D721Med (cell line): ENCODE data around the gene ZNF598.

Source experiments
- DNase-seq: peaks from one replicate; pipeline ENCODE4 v3.0.0; 2011; ENCODE audit warnings: low spot score; ENCODE audit not compliant: insufficient read length
- FAIRE-seq: peaks from 2 replicates; lab custom pipeline; 2011; peaks lifted over from hg19 to GRCh38; lab: Jason Lieb, UNC
- TF ChIP-seq, protein P1 (sequence below): IDR thresholded peaks from 2 replicates; pipeline ENCODE4 v1.5.1; 2012; ENCODE audit warnings: mild to moderate bottlenecking, control low read depth; ENCODE audit not compliant: insufficient read depth; ENCODE audit errors: missing control alignments

The ZNF598 gene

DNA sequence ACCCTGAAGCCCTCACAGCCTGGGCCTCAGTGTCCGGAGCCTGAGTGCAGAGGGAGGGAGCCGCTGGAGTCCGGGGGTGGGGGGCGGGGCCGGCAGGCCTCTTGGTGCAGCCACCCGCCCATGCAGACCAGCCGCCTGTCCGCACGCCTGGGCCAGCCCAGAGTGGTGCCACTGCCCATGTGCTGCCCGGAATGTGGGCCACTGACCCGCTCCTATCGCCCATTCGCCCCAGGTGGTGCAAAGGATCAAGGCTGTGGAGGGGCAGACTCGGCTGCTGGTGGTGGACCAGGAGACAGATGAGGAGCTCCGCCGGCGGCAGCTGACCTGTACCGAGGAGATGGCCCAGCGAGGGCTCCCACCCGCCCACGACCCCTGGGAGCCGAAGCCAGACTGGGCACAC lies 19.7 kb upstream of the ZNF598 start:
- FAIRE-seq (no peak), DNase-seq (no peak)
- TF ChIP-seq, protein P1, sequence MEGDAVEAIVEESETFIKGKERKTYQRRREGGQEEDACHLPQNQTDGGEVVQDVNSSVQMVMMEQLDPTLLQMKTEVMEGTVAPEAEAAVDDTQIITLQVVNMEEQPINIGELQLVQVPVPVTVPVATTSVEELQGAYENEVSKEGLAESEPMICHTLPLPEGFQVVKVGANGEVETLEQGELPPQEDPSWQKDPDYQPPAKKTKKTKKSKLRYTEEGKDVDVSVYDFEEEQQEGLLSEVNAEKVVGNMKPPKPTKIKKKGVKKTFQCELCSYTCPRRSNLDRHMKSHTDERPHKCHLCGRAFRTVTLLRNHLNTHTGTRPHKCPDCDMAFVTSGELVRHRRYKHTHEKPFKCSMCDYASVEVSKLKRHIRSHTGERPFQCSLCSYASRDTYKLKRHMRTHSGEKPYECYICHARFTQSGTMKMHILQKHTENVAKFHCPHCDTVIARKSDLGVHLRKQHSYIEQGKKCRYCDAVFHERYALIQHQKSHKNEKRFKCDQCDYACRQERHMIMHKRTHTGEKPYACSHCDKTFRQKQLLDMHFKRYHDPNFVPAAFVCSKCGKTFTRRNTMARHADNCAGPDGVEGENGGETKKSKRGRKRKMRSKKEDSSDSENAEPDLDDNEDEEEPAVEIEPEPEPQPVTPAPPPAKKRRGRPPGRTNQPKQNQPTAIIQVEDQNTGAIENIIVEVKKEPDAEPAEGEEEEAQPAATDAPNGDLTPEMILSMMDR, result no peak

DNA sequence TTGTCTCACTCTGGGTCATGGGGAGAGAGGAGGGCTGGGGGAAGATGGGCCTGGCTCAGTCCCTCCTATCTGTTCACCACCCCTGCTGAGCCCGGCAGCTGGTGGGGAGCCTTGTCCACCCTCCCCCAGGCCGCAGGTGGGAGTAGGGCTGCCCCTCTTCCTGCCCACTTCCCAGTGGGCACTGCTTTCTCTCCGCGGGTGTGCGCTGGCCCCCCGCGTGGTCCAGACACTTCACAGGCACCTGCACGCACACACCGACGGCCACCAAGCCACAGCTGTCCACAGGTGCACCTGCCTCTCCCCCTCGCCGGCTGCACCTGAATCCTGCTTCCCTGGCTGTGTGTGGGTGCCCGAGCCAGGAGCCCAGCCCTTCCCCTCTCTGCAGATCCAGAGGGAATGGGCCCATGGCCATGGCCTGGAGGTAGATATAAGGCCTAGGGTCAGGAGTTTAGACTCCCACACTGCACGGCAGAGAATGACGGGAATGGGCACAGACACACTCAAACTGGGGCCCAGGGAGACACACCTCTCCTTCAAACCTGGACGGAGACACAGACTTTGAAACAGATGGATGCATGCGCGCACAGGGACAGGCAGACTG lies 19.1 kb upstream of the ZNF598 start:
- TF ChIP-seq, protein P1, result no peak
- DNase-seq (no peak), FAIRE-seq (no peak)

DNA sequence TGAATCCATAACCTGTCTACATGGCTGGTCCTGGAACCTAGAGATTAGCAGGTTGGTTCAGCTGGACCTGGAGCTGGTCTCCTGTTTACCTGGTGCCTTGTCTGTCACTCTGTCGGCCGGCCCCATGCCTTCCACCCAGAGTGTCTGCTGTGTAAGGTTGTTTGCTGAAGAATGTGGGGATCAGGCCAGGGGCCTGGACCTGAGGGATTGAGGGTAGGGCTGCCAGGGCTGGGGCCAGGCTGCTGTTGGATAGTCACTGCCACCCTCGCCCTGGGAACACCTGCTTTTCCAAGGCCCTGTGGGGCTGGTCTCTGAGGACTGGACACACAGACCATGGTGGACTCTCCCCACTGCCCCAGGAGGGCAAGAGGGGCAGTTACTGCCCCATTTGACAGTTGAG lies 18.5 kb upstream of the ZNF598 start:
- DNase-seq (no peak), FAIRE-seq (no peak)
- TF ChIP-seq, protein P1, result no peak

DNA sequence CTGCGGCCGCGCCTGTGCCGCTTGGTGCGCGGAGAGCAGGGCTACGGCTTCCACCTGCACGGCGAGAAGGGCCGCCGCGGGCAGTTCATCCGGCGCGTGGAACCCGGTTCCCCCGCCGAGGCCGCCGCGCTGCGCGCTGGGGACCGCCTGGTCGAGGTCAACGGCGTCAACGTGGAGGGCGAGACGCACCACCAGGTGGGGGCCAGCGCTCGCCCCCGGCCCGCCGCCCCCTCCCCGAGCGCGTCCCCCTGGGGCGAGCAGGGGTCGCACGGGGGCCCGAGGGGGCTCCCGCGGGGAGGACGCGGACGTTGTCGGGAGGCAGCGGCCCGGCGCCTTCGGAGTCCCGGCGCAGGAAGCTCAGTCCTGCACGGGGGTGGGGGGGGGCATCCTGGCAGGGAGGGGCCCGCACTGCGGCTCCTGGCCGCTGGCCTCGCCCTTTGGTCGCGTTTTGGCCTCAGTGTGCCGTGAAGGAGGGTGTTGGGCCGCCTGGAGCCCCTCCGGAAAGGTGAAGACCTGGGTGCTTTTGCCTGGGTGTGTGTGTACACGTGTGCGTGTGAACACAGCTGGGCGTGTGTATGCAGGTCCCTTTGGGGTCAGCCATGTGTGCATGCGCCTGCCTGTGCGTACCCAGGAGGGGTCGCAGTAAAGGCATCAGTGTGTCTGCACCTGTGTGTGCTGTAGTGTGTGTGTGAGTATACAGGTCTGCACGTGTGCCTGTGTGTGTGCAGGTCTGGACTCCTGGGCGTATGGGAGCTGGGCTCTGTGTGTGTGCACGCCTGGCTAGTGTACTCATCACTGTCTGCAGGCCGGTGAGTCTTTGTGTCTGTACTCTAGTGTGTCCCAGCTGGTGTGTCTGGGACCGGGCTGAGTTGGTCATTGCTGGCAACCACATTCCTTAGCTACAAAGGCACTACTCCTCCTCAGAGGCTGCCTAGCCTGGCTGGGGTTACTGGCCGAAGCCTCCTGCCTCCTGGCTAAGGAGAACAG lies 17.7 kb upstream of the ZNF598 start:
- no peak for FAIRE-seq
- DNase-seq, result no peak
- TF ChIP-seq, protein P1, result no peak

DNA sequence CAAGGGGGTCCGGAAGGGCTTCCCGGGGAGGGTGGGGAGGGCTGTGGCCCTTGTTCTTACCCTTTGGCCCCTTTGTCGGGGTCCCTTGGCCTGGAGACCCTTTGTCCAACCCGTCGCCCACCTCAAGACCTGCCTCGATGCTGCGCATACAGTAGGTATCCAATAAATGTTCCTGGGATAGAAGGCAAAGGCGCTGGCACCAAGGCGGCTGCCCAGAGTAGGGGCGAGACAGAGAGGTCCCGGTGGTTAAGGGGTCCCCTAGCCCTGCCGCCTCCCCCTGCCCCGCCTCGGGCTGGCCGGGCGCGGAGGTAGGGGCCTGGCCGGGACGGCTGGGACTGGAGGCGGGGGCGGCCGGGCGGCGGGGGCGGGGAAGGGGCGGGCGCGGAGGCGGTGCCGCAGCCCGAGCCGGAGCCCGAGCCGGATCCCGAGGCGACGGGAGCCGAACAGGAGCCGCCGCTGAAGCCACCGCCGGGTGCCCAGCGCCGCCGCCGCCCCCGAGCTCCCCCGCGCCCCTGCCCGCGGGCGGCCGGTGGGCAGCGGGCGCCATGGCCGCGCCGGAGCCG lies 16.9 kb upstream of the ZNF598 start, which contains the start of gene NHERF2:
TSS of gene NHERF2 (plus strand) at position 442 of the 563 bp plus-strand sequence. CDS start at position 546, 104 bp downstream.
- FAIRE-seq (no peak), DNase-seq (peak; percentile 82)
- TF ChIP-seq, protein P1, result no peak

DNA sequence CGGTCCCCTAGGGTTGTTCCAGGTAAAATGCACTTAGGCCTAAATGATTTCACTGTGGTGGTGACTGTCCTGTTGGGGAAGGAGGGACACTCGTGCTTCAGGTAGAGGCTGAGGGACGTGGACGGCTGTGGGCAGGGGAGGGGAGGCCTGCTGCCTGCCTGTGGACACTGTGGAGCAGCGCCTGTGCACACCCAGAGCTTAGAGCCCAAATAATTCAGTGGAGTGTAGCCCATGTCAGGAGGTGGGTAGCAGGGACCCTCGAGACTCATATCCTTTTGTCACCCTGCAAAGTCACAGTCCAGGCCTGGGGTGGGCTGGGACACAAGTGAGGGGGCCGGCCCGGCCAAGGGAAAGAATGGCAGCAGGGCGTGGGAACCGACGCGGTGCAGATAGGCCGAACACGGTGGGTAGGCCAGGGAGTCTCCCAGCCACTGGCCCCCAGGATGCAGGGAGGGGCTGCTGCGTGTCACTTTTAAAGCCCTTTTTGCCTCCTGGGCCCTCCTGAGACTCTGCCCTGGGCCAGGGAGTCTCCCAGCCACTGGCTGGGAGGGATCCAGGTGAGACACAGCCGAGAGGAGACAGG lies 16.3 kb upstream of the ZNF598 start:
- TF ChIP-seq, protein P1, result no peak
- FAIRE-seq (no peak), DNase-seq (no peak)
